CD4-positive, alpha-beta T cell treated with Interleukin-15 for 4 hours (primary cell): ENCODE results near the gene SP2.
"Not testable (repeated sequence)": the region's sequence is repeated elsewhere in the genome, so short reads cannot be mapped to it uniquely, and the experiment has no call there.

Experiments
- DNase-seq: peaks from one replicate; pipeline ENCODE4 v3.0.0-alpha.2; 2020; ENCODE audit warnings: low spot score

The SP2 gene

DNA sequence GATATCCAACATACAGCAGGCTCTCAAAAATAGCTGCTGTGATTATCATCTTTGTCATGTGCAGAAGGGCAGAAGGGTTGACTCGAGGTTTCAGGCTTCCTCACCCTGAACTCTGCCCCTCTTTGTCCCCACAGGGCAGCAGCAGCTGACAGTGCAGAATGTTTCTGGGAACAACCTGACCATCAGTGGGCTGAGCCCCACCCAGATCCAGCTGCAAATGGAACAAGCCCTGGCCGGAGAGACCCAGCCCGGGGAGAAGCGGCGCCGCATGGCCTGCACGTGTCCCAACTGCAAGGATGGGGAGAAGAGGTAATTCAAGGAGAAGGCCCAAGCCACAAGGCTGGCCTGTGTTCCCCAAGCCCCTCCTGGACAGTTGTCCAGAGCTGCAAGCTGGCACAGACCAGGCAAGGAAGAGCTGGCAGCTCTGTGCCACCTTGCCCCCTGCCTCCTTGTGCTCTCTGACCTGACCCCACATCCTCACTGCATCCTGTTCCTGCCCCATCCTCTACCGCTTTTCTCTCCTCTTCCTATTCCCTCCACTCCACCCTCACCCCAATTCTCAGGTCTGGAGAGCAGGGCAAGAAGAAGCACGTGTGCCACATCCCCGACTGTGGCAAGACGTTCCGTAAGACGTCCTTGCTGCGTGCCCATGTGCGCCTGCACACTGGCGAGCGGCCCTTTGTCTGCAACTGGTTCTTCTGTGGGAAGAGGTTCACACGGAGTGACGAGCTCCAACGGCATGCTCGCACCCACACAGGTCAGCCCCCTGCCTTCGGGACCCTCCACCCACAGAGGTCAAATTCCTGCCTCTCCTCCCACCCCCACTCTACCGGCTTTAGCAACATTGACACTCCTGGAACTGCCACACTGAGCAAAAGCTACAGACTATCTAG is 29.0 kb downstream of the SP2 start:
- DNase-seq, result no peak

DNA sequence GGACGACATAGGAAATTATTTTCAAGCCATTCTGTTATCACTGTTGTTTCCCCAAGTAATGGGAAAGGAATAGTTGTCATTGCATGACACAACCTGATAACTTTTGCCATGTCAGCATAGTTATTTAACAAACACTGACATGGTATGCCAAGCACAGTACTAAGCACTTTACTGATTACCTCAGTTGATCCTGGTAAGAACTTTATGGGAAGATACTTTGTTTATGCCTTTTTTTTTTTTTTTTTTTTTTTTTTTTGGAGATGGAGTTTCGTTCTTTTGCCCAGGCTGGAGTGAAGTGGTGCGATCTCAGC is 29.6 kb downstream of the SP2 start:
- no peak for DNase-seq

DNA sequence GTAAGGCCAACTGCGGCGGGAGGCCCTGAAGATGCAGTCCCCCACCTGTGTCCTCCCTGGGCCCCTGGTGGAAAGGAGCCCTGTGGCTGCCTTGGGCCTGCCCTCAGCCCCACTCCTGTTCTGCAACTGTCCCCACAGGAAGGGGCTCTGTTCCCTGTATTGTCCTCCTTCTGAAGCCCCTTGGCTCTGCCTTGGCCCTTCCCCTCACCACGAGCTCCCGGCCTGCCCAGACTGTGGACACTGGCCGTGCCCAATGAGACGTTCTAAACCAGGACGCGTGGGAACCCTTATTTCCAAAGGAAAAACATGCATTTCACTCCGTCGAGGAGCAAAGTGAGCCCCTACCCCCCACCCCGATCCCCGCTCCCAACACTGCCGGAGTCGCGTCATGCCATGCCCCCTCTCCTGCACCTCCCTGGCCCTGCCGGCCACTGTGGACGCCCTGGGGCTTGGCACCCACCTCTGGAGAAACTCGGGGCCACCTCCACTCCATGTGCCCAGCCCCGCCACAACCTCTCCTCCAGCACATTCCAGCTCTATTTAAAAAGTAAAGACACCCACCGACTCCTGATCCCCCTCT is 31.9 kb downstream of the SP2 start:
- no peak for DNase-seq

- DNase-seq, result no peak
These were observed 32.4 kb downstream of the SP2 start for GRCh38 chr17:47928415-47928814.

DNA sequence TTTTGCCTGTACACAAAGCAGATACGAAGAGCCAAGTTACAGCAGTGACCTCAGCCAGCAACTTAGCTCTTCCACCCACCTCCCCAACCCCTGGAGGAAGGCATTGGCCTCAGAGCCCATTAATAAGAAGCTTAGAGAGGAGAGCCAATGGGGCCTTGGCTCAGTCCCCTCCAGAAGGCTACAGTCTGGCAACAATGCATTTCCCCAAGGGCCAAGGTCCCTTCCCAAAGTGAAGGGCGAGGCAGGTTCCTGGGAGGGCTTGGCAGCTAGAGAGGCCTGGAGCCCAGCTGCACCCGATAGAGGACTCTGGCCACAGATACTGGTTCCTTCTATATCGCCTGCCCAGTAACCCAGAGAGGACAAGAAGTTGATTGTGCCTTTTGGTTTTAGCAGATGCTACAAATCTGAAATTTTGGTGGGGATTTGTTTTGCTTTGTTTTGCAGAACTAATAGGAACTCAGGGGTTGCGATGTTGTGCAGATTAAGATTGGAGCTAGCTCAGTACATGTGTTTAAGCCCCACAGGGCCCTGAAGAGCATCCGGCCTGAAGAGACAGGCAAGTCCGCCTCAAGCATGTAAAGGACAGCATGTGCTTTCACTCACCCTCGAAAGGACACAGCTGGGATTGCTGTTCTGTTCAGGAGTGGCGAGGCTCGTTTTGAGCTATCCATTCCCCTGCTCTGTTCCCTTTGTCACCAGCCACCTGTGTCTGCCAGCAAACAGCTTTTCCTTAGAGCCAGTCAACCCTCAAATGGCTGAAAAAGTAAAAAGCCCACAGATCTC is 33.4 kb downstream of the SP2 start:
- DNase-seq, result no peak

DNA sequence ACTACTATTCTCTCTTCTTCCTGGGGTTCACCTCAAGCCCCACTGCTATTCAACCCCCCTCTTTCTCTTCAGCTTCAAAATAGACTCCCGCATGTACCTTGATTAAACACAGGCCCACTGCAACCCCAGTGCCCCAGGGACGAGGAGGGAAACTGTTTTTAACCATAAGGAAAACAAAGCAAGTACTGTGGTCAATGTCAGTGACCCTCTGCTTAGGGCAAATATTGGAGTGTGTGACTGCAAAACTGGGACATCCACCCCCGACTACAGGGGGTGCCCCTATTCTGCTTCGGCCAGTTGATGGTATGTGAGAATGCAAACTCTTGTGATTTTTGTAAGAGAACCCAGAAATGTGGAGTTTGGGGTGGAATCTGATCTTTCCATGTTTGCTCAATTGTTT is 35.8 kb downstream of the SP2 start:
- no peak for DNase-seq

- DNase-seq, result no peak
These were observed 38.8 kb downstream of the SP2 start for GRCh38 chr17:47934856-47935255.

- DNase-seq, result not testable (repeated sequence)
These were observed 39.4 kb downstream of the SP2 start for GRCh38 chr17:47935468-47935867.

- no peak for DNase-seq
These were observed 39.9 kb downstream of the SP2 start for GRCh38 chr17:47935961-47936360.

DNA sequence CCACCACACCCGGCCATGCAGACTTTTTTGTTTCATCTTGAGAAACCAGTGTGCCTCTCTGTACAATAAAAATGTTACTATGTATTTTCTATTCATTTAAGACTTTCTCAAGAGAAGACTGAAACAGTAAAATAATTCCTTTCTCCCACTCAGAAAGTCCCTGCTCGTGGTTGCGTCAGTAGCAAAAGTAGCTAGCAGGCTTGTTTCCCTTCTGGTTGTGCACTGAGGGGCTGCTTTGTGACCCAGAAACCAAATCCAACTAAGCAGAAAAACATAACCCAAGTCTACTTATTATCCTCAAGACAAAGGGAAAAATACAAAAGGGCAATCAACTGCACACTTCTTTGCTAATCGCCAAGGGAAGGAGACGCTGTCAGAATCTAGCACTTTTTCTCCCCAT is 41.9 kb downstream of the SP2 start:
- no peak for DNase-seq

GRCh38 chr17:47941246-47942095 is 45.4 kb downstream of the SP2 start, which contains the start of gene PNPO:
Gene PNPO, plus strand, starts transcription at chr17:47941571. Its CDS starts 105 bp downstream, at chr17:47941676.
- DNase-seq, result peak; percentile 94

DNA sequence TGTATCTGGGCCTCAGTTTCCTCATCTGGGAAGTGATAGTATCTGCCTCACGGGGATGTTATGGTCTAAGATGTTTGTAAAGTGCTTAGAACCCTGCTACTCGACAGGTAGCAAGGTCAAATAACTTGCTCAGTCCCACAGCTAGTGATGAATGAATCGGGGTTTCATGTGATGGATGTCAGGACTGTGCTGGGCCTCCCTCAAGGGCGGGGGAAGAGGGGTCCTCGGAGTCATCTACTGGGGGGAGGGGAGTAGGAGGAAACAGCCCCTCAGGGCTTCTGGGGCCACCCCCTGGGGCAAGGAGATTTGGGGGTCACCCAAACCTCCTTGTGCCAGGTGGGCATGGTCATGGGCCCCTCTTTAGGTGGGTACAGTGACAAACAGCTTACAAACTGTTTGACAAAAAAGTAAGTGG is 46.1 kb downstream of the SP2 start:
- DNase-seq, result no peak

GRCh38 chr17:47942568-47942967 is 46.5 kb downstream of the SP2 start:
- DNase-seq, result no peak

DNA sequence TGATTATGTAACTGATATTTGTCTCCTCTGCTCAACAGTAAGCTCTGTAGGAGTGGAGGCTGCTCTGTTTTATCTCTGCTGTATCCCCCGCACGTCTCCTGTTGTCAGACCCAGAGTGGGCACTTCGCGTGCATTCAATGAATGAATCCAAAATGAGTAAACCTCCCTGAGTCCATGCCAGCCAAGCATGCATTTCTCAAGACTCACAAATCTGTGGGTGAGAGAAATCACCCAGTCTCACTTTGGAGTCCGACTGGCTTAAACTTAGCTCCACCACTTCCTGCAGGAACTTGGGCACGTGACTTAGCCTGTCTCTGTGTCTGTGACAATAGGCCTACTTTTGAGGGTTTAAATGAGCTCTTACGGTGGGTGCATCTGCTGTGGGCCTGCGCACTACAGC is 49.0 kb downstream of the SP2 start:
- DNase-seq, result peak; percentile 15

GRCh38 chr17:47945529-47946508 is 49.8 kb downstream of the SP2 start:
- DNase-seq, result no peak

DNA sequence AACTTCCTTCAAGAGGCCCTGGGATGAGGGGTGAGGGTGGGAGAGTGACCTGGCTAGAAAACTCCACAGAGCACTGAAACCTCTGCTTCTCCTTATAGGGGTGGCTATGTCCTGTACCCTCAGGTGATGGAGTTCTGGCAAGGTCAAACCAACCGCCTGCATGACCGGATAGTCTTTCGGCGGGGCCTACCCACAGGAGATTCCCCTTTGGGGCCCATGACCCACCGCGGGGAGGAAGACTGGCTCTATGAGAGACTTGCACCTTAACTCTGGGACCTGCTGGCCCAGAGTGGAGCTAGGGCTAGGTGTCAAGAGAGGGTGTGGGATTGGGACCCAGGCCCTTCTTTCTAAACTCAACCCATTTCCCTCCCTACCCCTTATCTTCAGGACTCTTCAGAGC is 50.5 kb downstream of the SP2 start:
- DNase-seq, result no peak

DNA sequence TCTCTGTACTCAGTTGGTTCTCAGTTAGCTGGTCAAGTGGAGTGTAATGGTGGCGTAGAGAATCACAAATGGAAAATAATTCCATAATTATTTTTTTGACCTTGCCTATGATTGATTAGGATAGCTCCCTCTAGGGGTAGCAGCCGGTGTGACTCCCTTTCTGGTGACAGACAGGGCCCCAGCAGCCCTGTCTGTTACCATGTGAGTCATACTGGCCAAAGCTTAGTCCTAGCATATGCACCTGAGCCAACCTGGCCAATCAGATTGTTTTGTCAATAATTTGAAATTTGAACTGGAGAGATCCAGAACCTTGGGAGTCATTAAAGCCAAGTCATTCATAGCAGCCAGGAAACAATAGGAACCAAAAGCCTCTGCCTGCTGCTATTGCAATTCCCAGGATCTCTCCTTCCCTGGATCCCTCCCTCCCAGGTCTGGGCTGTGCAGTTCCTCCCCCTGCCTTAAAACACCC is 50.9 kb downstream of the SP2 start:
- DNase-seq, result peak; percentile 83

DNA sequence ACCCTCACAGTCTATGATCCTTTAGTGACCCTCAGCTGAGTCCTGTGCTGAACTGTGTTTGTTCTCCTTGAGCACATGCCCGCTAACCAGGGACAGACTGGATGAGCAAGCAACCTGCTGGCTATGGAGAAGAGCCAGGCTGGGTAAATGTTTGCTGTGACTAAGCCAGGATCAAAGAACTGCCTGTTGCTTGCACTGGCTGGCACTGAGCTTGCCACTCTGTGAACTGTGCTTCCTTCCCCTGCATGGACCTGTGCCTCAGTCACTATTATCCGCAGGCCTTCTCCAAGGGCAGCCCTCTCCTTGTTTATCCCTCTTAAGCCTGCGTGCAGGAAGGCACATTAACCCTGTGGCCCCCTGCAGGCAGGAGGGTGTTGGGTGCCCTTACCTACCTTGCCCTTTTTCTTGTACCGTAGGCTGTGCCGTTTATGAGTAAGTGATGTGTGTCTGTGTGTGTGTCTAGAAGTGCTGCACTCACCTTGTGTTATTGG is 52.7 kb downstream of the SP2 start:
- no peak for DNase-seq

DNA sequence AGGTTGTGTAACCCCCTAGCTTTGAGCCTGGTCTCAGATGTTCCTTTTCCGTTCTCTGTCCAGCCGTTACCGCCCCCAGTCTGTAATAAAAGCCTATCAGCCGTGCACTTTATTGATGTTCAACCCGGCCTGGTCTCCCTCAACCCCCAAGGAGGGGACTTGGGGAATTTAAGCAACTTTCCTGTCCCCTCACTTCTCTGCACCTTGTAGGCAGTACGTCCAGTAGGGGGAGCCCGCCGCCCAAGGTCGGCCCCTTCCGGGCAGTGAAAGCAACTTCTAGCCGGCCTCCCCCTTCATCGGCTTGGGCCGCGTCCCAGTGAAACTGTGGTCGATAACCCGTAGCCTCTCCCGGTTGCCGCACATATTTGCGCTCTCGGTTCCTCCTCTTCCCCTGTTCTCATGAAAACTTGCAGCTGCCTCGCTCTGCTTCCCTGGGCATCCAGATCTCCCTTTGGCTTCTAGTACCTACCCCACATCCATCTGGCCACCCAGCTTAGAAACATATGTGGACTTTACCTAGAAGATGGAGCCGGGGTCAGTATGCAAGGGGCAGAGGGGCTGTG is 53.2 kb downstream of the SP2 start:
- peak; percentile 80 for DNase-seq

DNA sequence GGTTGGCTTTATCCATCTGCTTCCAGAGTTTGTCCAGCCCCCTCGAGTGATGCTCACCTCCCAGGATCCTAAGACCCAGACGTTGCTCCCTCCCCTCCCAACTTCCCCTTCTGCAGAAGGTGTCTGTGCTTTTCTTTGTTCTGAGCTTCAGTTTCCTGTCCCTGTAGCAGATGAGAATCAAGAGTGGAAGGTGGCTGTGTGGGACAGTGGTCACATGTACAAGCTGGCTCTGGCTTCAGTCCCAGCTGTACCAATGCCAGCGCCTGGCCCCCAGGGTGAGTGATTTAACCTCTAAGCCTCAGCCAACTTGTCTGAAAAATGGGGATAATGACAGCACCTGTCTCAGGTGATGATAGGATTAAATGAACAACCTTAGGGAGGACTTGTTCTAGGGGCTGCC is 53.9 kb downstream of the SP2 start:
- no peak for DNase-seq
